ENCODE results near the gene TMEM116.
"Not testable (repeated sequence)": the region's sequence is repeated elsewhere in the genome, so short reads cannot be mapped to it uniquely, and the experiment has no call there.

TMEM116 gene

DNA sequence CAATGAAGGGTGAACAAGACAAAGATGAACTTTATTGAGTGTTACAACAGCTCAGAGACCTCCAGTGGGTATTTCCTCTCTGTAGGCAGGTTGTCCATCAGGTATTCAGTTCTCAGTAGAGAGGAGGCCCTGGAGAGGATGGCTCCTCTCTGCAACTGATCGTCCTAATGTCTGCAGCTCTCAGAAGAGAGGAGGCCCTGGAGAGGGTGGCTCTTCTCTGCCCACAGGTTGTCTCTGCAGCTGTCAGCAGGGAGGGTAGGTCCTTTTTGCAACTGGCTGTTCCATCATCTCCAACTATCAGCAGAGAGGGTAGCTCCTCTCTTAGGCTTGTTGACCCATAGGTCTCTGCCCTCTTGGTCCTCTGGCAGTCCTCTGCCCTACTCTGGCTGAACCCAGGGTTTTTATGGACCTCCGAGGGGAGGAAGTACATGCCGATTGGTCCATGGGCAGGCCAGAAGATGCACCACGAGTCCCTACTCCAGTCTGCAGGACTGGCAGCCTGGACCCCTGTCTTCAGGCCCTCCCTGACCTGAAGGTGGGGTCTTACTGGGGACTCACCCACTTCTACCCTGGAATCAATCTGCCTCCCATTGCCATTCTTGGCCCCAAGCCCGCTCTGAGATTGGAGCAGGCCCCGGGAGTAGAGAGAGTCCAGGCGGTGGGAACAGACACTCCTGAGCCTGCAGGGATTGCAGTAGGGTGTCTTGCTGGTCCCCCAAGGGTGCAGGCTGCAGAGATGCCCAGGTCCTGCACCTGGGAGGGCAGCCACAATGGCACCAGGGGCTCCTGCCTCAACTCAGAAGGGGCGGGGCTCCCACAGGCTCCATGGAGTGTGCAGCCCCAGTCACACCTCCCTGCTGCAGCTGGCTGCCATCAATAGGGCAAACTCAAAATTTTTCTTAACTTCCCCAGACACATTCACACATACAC, 2.3 kb downstream of the TMEM116 start:
- DNase-seq (ENCODE audit: low read depth in 1 of 2, low spot score in 1 of 2) = no peak

GRCh38 chr12:112009596-112009995, 3.4 kb downstream of the TMEM116 start:
- DNase-seq (ENCODE audit: low read depth in 1 of 2, low spot score in 1 of 2) = not testable (repeated sequence)

- no peak for DNase-seq (ENCODE audit: low read depth in 1 of 2, low spot score in 1 of 2)
These were observed 4.0 kb downstream of the TMEM116 start for GRCh38 chr12:112008918-112009317.

GRCh38 chr12:112007945-112008344, 5.0 kb downstream of the TMEM116 start:
- DNase-seq (ENCODE audit: low read depth in 1 of 2, low spot score in 1 of 2) = no peak

DNA sequence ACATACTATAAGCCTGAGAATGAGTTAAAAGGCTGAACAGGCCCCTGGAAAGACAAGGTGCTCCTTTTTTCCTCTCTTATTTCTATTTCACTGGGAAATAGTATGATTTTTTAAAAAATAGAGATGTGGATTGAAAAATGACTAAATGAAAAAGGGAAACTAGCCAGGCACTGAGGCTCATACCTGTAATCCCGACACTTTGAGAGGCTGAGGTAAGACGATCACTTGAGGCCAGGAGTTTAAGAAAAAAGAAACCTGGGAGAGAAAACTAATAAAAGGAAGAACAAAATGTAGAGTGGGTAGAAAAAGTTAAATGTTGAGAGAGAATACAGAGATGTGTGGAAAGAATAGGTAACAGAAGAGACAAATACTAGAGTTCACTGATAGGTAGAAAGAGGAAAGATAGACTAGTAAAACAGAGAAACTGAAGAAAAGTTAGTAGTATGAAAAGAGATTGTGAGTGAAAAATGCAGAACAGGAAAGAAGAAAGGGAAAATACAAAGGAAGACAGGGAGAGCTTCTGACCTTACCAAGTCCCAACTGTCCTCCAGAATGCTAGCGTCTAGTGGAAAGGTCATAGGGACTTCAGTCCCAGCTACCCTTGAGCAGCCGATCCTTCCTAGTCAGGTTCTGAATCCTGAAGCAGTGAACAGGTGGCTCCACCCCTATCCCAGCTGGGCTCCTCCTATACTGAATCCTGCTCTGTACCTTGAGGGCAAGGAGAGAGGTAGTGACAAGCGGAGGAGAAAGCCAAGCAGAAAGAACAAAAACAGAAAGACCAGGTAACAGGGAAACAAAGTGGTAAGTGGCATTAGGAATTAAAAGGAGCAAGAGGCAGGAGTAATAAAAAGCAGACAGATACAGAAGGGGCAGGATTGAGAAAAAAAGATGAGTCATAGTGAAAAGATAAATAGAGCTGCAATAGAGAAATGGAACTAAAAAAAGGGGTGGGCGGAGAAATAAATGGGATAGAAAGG, 7.3 kb downstream of the TMEM116 start:
- DNase-seq (ENCODE audit: low read depth in 1 of 2, low spot score in 1 of 2) = no peak

DNA sequence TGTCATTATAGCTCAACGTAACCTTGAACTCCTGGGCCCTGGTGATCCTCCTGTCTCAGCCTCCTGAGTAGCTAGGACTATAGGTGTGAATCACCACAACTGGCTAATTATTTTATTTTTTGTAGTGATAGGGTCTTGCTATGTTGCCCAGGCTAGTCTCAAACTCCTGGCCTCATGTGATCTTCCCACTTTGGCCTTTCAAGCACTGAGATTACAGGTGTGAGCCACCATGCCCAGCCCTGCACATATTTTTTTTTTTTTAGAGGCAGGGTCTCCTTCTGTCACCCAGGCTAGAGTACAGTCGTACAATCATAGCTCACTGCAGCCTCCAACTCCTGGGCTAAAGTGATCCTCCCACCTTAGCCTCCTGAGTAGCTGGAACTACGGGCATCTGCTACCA, 8.9 kb downstream of the TMEM116 start:
- no peak for DNase-seq (ENCODE audit: low read depth in 1 of 2, low spot score in 1 of 2)

- no peak for DNase-seq (ENCODE audit: low read depth in 1 of 2, low spot score in 1 of 2)
These were observed 11.4 kb downstream of the TMEM116 start for GRCh38 chr12:112001576-112001975.

GRCh38 chr12:112000820-112001219, 12.1 kb downstream of the TMEM116 start:
- DNase-seq (ENCODE audit: low read depth in 1 of 2, low spot score in 1 of 2) = no peak

DNA sequence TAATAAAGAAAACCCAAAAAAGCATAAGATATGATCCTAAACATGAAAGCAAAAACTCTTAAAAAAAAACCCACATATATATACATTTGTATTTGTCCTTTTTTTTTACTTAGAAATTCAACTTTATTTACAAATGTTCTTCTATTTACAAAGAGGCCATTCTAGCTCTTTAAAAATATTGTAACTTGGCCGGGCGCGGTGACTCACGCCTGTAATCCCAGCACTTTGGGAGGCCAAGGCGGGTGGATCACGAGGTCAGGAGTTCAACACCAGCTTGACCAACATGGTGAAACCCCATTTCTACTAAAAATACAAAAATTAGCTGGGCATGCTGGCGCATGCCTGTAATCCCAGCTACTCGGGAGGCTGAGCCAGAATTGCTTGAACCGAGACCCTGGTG, 13.8 kb downstream of the TMEM116 start:
- DNase-seq (ENCODE audit: low read depth in 1 of 2, low spot score in 1 of 2) = not testable (repeated sequence)

DNA sequence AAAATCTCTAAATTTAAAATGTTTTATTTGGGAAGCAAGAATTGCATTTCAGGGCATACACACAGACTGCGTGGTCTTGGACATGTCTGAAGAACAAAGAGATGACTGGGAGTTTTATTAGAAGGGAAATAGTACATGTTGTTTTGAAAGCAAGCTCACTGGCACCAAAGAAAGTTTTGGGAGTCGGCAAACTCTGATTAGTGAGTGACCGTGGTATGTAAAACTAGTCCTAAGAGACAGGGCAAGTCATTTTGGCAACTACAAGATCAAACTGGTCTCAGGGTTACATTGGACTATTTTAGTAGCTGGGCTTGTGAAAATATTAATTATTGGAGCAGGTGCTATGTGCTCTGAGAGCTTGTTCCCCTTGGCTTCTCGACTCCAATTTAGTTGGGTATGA, 14.9 kb downstream of the TMEM116 start:
- DNase-seq (ENCODE audit: low read depth in 1 of 2, low spot score in 1 of 2) = no peak

DNA sequence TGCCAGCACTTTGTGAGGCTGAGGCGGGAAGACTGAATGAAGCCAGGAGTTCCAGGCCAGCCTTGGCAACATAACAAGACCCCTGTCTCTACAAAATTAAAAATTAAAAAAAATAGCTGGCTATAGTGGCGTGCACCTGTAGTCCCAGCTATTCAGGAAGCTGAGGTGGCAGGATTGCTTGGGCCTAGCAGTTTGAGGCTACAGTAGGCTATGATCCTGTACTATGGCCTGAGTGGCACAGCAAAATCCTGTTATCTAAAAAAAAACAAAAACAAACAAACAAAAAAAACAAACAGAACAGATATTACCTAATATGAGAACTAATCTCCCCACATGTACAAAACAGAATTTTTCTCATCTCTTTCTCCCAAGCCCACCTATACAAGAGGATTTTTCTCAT, 15.7 kb downstream of the TMEM116 start:
- DNase-seq (ENCODE audit: low read depth in 1 of 2, low spot score in 1 of 2) = no peak

DNA sequence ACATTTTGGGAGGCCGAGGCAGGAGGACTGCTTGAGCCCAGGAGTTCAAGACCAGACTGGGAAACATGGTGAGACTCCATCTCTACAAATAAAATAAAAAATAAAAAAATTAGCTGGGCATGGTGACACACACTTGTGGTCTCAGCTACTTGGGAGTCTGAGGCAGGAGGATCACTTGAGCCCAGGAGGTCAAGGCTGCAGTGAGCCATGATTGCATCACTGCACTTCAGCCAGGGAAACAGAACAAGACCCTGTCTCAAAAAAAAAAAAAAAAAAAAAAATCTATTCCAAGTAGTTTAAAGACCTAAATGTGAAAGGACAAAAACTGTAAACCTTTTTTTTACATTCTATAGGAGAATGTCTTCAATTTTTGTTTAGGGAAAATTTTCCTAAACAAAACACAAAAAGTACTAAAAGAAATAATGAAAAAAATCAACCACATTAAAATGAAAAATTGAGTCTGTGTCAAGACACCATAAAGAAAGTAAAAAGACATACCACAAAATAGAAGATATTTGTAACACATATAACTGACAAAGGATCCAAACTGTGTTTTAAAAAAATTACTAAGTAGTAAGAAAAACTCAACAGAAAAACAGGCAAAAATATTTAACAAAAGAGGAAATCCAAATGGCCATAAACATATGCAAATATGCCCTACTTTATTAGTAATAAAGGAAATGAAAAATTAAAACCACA, 17.0 kb downstream of the TMEM116 start:
- no peak for DNase-seq (ENCODE audit: low read depth in 1 of 2, low spot score in 1 of 2)

- DNase-seq (ENCODE audit: low read depth in 1 of 2, low spot score in 1 of 2) = not testable (repeated sequence)
These were observed 18.5 kb downstream of the TMEM116 start for GRCh38 chr12:111994211-111995111.

DNA sequence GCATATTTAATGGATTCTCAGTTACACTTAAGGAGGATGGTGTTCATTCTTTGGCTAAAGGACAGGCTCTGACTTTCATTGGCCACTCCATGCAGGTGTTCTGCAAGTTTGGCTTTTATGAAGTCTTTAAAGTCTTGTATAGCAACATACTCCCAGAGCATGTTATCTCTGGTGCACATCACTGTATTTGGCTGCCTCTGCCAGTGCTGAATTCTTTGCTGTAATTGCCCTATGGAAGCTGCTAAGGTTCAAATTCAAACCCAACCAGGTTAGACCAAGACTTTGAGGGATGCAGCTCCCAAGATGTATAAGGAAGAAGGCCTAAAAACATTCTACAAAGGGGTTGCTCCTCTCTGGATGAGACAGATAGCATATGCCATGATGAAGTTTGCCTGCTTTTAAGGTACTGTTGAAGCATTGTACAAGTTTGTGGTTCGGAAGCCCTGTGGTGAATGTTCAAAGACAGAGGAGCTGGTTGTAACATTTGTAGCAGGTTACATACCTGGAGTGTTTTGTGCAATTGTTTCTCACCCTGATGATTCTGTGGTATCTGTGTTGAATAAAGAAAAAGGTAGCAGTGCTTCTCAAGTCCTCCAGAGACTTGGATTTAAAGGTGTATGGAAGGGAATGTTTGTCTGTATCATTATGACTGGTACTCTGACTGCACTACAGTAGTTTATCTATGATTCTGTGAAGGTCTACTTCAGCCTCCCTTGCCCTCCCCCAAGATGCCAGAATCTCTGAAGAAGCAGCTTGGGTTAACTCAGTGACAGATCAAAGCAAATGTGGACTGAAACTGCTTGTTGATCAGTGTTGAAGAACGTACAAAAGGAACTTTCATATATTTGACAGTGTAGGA, 19.4 kb downstream of the TMEM116 start:
- no peak for DNase-seq (ENCODE audit: low read depth in 1 of 2, low spot score in 1 of 2)

DNA sequence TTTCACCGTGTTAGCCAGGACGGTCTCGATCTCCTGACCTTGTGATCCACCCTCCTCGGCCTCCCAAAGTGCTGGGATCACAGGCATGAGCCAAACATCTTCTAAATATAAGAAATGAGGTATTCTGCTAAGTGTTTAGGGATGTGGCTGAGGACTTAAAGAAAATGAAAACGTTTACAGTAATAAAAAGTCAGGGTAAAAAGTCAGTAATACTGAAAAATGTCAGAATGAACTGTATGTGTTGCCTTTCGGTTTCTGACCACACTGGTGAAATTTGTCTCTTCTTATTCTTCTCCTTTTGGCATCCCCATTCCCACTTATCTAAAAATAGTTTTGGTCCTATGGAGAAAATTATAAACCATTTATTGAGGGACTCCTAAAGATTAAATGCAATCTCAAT, 20.5 kb downstream of the TMEM116 start:
- no peak for DNase-seq (ENCODE audit: low read depth in 1 of 2, low spot score in 1 of 2)

DNA sequence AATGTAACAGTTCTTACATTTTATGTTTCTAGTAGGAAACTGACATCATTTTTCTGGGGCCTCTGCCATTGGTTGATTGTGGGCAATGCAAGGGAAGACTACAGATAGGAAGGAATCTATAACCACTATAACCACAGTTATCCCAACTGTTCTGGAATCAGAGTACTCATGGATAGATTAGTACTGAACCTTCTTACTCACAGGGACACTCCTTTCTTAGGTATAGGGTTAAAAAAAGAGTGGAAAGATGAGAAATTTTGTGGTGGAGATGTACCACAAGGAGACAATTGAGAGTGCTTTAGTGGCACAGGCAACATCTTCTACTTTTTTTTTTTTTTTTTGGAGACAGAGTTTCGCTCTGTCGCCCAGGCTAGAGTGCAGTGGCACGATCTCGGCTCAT, 21.0 kb downstream of the TMEM116 start:
- DNase-seq (ENCODE audit: low read depth in 1 of 2, low spot score in 1 of 2) = no peak

DNA sequence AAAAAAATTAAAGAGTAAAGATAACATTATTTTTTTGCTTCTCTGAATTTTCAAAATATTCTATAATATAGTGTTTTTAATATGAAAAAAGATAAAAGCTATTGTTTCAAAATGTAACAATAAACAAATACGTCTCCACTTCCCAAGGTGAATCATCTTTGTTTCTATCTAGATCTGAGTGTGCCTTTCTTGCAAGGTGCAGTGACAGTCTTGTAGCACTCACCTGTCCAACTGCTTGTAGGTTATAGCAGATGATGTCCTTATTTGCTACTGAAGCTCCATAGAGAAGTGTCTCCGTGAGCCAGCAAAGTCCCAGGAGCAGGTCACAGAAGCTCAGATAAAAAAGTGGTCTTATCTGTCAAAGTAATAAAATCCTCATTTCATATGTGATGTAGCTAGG, 21.4 kb downstream of the TMEM116 start:
- no peak for DNase-seq (ENCODE audit: low read depth in 1 of 2, low spot score in 1 of 2)

DNA sequence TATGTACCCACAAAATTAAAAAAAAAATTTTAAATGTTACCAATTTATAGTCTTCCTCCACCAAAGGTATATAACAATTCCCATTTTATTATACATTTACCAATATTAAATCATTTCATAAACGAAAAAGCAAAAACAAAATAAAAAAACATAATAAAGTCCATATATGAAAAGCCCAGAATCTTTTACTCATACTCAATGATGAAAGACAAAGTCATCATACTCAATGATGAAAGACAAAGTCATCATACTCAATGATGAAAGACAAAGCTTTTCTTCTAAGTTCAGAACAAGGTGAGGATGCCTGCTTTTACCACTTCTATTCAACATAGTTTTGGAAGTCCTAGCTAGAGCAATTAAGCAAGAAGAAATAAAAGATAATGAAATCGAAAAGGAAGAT, 28.1 kb downstream of the TMEM116 start:
- no peak for DNase-seq (ENCODE audit: low read depth in 1 of 2, low spot score in 1 of 2)

GRCh38 chr12:111981987-111982386, 31.0 kb downstream of the TMEM116 start:
- DNase-seq (ENCODE audit: low read depth in 1 of 2, low spot score in 1 of 2) = no peak
